HG03521 (cell line): ENCODE measurements around the gene DBNDD1.

Experiments used
- ATAC-seq: cut with Tn5 transposase; IDR thresholded peaks from one replicate; pipeline ENCODE4 v1.9.1; 2021; ENCODE audit warnings: mild to moderate bottlenecking, moderate library complexity; ENCODE audit not compliant: unreplicated experiment

Gene DBNDD1

GRCh38 chr16:90037276-90037675 is 18.0 kb upstream of the DBNDD1 start:
- ATAC-seq: no peak

GRCh38 chr16:90035902-90036301 is 16.6 kb upstream of the DBNDD1 start:
- ATAC-seq: no peak

- no peak for ATAC-seq
These were observed 15.2 kb upstream of the DBNDD1 start for GRCh38 chr16:90034504-90034903.

- ATAC-seq: no peak
These were observed 14.1 kb upstream of the DBNDD1 start for GRCh38 chr16:90033387-90033786.

- no peak for ATAC-seq
These were observed 13.5 kb upstream of the DBNDD1 start for GRCh38 chr16:90032674-90033331.

GRCh38 chr16:90031931-90032673 is 12.8 kb upstream of the DBNDD1 start:
- ATAC-seq: no peak

GRCh38 chr16:90031186-90031930 is 12.1 kb upstream of the DBNDD1 start:
- no peak for ATAC-seq

- ATAC-seq: no peak
These were observed 9.7 kb upstream of the DBNDD1 start for GRCh38 chr16:90028985-90029384.

GRCh38 chr16:90027611-90028010 is 8.4 kb upstream of the DBNDD1 start:
- no peak for ATAC-seq

GRCh38 chr16:90026135-90026534 is 6.9 kb upstream of the DBNDD1 start:
- no peak for ATAC-seq

GRCh38 chr16:90023078-90023447 is 3.8 kb upstream of the DBNDD1 start:
- ATAC-seq: no peak

- ATAC-seq: no peak
These were observed 3.2 kb upstream of the DBNDD1 start for GRCh38 chr16:90022209-90023077.

- no peak for ATAC-seq
These were observed 1.7 kb upstream of the DBNDD1 start for GRCh38 chr16:90020838-90021382.

GRCh38 chr16:90020260-90020837 is 1.1 kb upstream of the DBNDD1 start:
- no peak for ATAC-seq

GRCh38 chr16:90019543-90020259 is 445 bp upstream of the DBNDD1 start:
- no peak for ATAC-seq

GRCh38 chr16:90018297-90018651 is 982 bp downstream of the DBNDD1 start:
- ATAC-seq: no peak

GRCh38 chr16:90016339-90016950 is 2.8 kb downstream of the DBNDD1 start:
- no peak for ATAC-seq

- no peak for ATAC-seq
These were observed 3.5 kb downstream of the DBNDD1 start for GRCh38 chr16:90015586-90016338.
